ENCODE data around the gene YARS1.

The YARS1 gene

GRCh38 chr1:32742199-32742947, 74.8 kb downstream of the YARS1 start:
- no peak for DNase-seq (ENCODE audit: low read depth)

- no peak for DNase-seq (ENCODE audit: low read depth)
Measured at GRCh38 chr1:32741413-32742198, 75.6 kb downstream of the YARS1 start.

GRCh38 chr1:32741059-32741412, 76.1 kb downstream of the YARS1 start:
- DNase-seq (ENCODE audit: low read depth) = no peak

GRCh38 chr1:32736812-32737791, 80.1 kb downstream of the YARS1 start:
- DNase-seq (ENCODE audit: low read depth) = no peak

- no peak for DNase-seq (ENCODE audit: low read depth)
Measured at GRCh38 chr1:32733582-32734321, 83.4 kb downstream of the YARS1 start.

GRCh38 chr1:32729254-32730046, 87.7 kb downstream of the YARS1 start:
- DNase-seq (ENCODE audit: low read depth) = no peak

GRCh38 chr1:32728413-32729077, 88.6 kb downstream of the YARS1 start:
- DNase-seq (ENCODE audit: low read depth) = no peak

- no peak for DNase-seq (ENCODE audit: low read depth)
Measured at GRCh38 chr1:32727876-32728275, 89.3 kb downstream of the YARS1 start.

GRCh38 chr1:32725615-32725982, 91.6 kb downstream of the YARS1 start:
- DNase-seq (ENCODE audit: low read depth) = no peak
